ENCODE measurements around the gene PTPN6. TPM values are rescaled to one million over a fixed set of nuclear protein-coding genes. Genes with fewer than 3 reads are reported as not detected.

PTPN6 gene
- total RNA-seq, 1 experiment from 2014 or later, result 13.7 TPM

DNA sequence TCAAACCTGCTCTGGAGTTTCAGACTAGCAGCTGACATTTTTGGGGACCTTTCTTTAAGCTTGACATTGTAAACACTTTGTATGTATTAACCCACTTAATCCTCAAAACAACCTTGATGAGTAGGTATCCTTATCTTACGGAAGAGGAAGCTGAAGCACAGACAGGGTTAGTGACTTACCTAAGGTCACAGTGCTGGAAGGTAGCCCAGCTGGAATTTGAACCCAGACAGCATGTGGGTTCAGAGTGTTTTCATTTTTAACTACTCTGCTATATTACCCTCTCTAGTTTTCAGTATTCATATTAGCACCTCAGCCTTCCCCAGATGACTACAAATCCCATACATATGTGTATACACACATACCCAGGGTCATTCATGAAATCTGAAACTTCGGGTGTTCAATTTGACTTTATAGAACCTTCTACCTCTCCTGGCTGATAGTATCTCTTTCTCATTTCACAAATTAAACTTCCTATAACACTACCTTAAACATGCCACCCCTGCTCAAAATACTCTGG lies 53.2 kb downstream of the PTPN6 start:
- DNase-seq (ENCODE audit: low read depth, low spot score) (no peak), ATAC-seq (no peak)
- H3K27ac ChIP-seq (ENCODE audit: low read length), result no peak overlapping the region
- no peaks in the 10 kb centered on the region; the same call in 1 of the 2 replicates for H3K36me3 ChIP-seq (ENCODE audit: control insufficient read depth, insufficient read depth, low read length)
- no peaks in the 10 kb centered on the region for H3K9me3 ChIP-seq (ENCODE audit: control insufficient read depth, insufficient read depth, low read depth, low read length)
- no TSS peak for BruUV-seq (replicated peaks)
- no peak overlapping the region for H3K4me3 ChIP-seq (ENCODE audit: low read depth in 2 of 2, low read length in 2 of 2)
- in situ Hi-C loops (cut with HindIII; ENCODE audit: low pct_unique_long_range_greater_than_20kb, low sequenced_read_pairs) (no loop called here), intact Hi-C loops (cut with micrococcal nuclease; ENCODE audit: unreplicated experiment) (no loop called here)
- no peaks in the 10 kb centered on the region for H3K27me3 ChIP-seq (ENCODE audit: control insufficient read depth, insufficient read depth, low read length)
- ChIA-PET POLR2A (no interaction called here), CTCF (no interaction called here)
- H3K4me1 ChIP-seq (ENCODE audit: control insufficient read depth, insufficient read depth, low read length), result no peaks in the 10 kb centered on the region
- TF ChIP-seq POLR2AphosphoS5 (IDR thresholded peaks at IDR 0.05; ENCODE audit: low read depth, low read length) (no peak), SIN3A (IDR thresholded peaks at IDR 0.05; ENCODE audit: borderline replicate concordance, insufficient read depth, low read depth, low read length) (no peak), CTCF (IDR thresholded peaks at IDR 0.05) (no peak), TCF7L2 (IDR thresholded peaks at IDR 0.05; ENCODE audit: low read depth, low read length) (no peak), REST (IDR thresholded peaks at IDR 0.05; ENCODE audit: insufficient read depth in 1 of 2, low read depth in 2 of 2, low read length in 1 of 2) (no peak)

DNA sequence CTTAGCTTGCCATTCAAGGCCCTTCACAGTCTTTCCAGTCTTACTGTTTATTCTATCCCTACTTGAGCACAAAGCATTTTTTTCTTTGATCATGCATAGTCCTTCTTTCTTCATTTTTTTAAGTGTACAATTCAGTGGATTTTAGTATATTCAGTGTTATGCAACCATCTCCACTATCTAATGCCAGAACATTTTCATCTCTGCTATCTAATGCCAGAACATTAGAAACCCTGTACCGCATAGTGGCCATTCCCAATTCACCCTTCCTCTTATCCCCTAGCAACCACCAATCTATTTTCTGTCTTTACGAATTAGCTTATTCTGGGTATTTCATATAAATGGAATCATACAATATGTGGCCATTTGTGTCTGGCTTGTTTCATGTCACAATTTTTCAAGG lies 53.7 kb downstream of the PTPN6 start:
- ChIA-PET CTCF (no interaction called here), POLR2A (no interaction called here)

More for the DNA sequence above, 53.7 kb downstream of the PTPN6 start:
- no peaks in the 10 kb centered on the region for H3K4me1 ChIP-seq (ENCODE audit: control insufficient read depth, insufficient read depth, low read length)
- no peaks in the 10 kb centered on the region for H3K9me3 ChIP-seq (ENCODE audit: control insufficient read depth, insufficient read depth, low read depth, low read length)
- TF ChIP-seq REST (IDR thresholded peaks at IDR 0.05; ENCODE audit: insufficient read depth in 1 of 2, low read depth in 2 of 2, low read length in 1 of 2) (no peak), TCF7L2 (IDR thresholded peaks at IDR 0.05; ENCODE audit: low read depth, low read length) (no peak), CTCF (IDR thresholded peaks at IDR 0.05) (no peak), POLR2AphosphoS5 (IDR thresholded peaks at IDR 0.05; ENCODE audit: low read depth, low read length) (no peak), SIN3A (IDR thresholded peaks at IDR 0.05; ENCODE audit: borderline replicate concordance, insufficient read depth, low read depth, low read length) (no peak)
- intact Hi-C loops (cut with micrococcal nuclease; ENCODE audit: unreplicated experiment) (no loop called here), in situ Hi-C loops (cut with HindIII; ENCODE audit: low pct_unique_long_range_greater_than_20kb, low sequenced_read_pairs) (no loop called here)
- no peaks in the 10 kb centered on the region; the same call in none of the 2 replicates for H3K36me3 ChIP-seq (ENCODE audit: control insufficient read depth, insufficient read depth, low read length)
- H3K27ac ChIP-seq (ENCODE audit: low read length), result no peak overlapping the region
- BruUV-seq (replicated peaks), result TSS peak; percentile 8
- no peak for DNase-seq (ENCODE audit: low read depth, low spot score)
- no peaks in the 10 kb centered on the region for H3K27me3 ChIP-seq (ENCODE audit: control insufficient read depth, insufficient read depth, low read length)
- H3K4me3 ChIP-seq (ENCODE audit: low read depth in 2 of 2, low read length in 2 of 2), result no peak overlapping the region
- no peak for ATAC-seq

Measured in Panc1 (cell line).